HG02623 (cell line): ENCODE data around the gene SLC35F1.
"Not testable (repeated sequence)": the region's sequence is repeated elsewhere in the genome, so short reads cannot be mapped to it uniquely, and the experiment has no call there.

Source experiments
- ATAC-seq: cut with Tn5 transposase; IDR thresholded peaks from one replicate; pipeline ENCODE4 v1.9.1; 2021; ENCODE audit warnings: moderate library complexity; ENCODE audit not compliant: unreplicated experiment

Gene SLC35F1

GRCh38 chr6:117924690-117925089 lies 17.6 kb downstream of the SLC35F1 start:
- ATAC-seq: no peak

GRCh38 chr6:117927866-117928265 lies 20.8 kb downstream of the SLC35F1 start:
- ATAC-seq: no peak

DNA sequence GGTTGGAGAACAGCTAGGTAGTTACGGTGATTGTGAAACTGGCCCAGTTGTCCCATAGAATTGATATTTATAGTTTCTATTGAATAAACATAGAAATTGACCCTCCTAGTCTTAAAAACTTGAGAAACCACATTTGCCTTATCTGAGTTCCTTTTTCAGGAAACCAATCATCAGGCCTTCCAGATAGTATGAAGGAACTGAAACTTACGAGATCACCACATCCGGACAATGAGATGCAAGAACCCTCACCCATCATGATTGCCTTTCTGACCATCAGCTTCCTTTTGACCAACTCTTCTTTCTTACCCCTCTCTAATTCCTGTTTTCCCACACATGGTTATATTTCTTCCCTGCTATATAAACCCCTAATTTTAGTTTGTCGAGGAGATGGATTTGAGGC lies 21.8 kb downstream of the SLC35F1 start:
- no peak for ATAC-seq

DNA sequence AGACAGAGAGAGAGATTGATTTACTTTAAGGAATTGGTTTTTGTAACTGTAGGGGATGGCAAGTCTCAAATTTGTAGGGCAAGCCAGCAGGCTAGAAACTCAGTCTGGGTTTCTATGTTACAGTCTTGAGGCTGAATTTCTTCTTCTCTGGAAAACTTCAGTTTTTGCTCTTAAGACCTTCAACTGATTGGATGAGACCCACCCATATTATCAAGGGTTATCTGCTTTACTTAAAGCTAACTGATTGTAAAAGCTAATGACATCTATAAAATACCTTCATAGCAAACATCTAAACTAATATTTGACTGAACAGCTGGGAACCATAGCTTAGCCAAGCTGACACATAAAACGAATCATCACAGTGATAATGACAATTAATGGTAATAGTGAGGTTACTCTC lies 22.4 kb downstream of the SLC35F1 start:
- no peak for ATAC-seq

- no peak for ATAC-seq
Observed at GRCh38 chr6:117930645-117931044, 23.6 kb downstream of the SLC35F1 start.

- ATAC-seq: no peak
Observed at GRCh38 chr6:117932001-117932400, 24.9 kb downstream of the SLC35F1 start.

DNA sequence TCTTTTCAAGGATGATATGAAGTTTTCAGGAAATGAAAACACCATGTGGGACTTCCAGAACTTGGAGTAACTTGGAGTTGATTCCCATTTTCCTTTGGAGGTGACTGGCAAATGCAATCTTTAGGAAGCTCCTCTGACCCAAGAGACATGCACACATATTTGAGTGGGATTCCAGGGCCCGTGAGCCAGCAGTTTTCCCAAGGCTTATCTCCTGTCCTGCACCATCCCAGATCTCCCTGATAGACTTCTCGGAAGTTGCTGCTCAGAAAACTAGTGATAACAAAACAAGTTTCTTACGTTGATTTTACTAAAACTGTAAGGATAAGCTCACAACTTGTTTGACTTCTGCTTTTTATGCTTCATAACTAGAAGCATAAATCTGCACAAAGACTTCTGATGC lies 25.6 kb downstream of the SLC35F1 start:
- ATAC-seq: no peak

- ATAC-seq: no peak
Observed at GRCh38 chr6:117933471-117933870, 26.4 kb downstream of the SLC35F1 start.

DNA sequence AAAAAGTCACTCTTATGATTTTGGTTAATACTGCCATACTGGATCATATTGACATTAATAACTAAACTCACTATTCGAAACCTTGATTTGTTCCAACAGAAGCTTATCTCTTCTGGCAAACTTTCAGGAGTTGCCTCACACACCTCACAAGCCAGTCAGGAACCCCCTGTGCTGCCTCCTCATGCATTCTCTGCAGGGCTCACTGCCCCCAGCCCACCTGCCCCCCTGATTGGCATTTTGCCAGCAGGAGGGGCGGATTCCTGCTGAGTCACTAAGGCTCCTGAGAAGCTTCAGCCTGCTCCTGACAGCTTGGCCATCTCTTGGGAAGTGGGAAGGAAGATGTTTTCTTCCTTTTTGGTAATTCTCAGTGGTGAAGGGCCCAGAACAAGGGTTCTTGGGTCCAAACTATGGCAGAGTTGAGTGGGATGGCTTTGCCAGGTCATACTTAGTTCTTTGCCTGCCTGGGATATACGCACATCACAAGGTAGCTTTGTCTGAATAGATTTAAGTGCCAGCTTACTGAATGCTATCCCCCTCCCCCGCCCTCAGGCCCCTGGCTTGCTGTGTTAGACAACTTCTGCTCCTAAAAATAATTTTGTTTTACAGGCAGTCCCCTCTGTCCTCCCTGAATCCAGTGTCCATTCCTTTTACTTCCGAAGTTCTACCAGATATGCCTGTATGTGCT lies 31.4 kb downstream of the SLC35F1 start:
- ATAC-seq: no peak

DNA sequence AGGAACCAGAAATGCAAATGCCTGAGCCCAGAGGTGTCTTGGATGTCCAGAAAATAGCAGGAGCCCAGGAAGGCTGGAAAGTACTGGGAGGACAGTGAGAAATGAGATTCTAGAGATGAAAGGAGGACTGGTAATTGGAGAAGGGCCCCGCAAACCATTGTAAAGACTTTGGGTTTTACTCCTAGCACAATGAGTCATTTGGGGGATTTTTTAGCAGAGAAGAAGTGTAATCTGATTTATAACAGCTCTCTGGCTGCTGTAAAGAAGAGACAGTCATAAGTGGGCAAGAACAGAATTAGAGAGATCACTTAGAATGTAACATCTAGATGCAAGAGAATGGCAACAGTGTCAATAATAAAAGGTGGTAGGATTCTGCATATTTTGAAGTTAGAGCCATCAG lies 40.2 kb downstream of the SLC35F1 start:
- ATAC-seq: no peak

- no peak for ATAC-seq
Observed at GRCh38 chr6:117951783-117952182, 44.7 kb downstream of the SLC35F1 start.

GRCh38 chr6:117955684-117956256 lies 48.7 kb downstream of the SLC35F1 start:
- peak; percentile 51 for ATAC-seq

GRCh38 chr6:117956386-117956785 lies 49.3 kb downstream of the SLC35F1 start:
- ATAC-seq: no peak

DNA sequence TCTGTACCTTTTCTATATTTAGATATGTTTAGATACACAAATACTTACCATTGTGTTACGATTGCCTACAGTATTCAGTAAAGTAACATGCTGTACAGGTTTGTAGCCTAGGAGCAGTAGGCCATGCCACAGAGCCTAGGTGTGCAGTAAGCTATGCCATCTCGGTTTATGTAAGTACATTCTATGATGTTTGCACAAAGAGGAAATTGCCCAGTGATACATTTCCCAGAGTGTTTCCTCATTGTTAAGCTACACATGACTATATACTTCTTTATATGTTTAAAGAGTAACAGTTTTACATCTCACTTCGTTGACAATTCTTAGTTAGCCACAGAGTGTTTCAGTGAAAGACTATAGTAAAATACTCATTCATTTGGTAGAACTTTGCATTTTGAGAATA lies 51.5 kb downstream of the SLC35F1 start:
- ATAC-seq: no peak

DNA sequence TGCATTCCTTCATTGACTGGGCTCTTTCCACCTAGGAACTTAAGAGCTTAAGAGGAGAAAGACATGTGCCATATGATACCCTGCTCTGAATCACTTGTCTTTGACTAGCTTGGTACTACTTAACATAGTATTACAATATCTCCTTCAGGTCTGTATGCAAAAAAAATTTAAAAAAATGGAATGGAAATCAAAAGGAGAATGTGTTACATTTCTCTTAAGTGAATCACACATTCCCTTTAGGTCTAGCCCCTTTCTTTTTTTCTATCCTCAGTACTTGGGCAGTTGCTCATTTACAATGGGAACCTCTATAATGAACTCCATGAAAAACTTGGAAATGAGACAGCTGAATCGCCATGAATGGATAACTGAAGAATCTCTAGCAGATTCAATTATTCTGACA lies 53.8 kb downstream of the SLC35F1 start:
- no peak for ATAC-seq

DNA sequence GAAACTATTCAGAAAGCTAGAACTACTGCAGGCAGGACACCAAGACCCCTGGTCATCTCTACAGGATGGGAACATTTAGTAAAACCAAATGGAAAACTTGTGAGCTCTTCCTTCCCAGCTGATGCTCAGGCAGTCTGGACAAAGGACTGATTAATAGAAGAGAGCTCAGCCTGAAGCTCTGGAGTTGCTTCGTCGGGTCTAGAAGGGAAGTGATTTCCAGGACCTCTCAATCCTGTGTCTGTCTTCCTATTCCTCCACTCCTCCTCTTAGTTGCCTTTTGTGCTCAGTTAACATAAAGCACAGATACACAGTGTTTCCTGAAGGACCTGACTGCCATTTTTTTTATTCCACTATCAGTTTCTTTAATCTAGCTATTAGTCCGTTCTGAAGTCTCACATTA lies 54.2 kb downstream of the SLC35F1 start:
- no peak for ATAC-seq

DNA sequence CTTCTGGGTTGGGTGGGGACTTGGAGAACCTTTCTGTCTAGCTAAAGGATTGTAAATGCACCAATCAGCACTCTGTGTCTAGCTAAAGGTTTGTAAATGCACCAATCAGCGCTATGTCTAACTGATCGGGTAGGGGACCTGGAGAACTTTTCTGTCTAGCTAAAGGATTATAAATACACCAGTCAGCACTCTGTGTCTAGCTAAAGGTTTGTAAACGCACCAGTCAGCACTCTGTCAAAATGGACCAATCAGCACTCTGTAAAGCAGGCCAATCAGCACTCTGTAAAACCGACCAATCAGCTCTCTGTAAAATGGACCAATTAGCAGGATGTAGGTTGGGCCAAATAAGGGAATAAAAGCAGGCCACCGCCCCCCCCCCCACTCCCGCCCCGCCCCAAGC lies 58.7 kb downstream of the SLC35F1 start:
- not testable (repeated sequence) for ATAC-seq

DNA sequence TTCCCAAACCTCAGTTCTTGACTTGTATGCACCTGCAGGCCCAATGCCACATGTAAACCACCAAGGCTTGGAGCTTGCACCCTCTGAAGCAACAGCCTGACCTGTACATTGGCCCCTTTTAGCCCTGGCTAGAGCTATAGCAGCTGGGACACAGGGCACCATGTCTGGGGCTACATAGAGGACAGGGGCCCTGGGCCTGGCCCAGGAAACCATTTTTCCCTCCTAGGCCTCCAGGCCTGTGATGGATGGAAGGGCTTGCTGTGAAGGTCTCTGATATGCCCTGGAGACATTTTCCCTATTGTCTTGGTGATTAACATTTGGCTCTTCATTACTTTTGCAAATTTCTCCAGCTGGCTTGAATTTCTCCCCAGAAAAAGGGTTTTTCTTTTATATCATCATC lies 64.6 kb downstream of the SLC35F1 start:
- no peak for ATAC-seq

DNA sequence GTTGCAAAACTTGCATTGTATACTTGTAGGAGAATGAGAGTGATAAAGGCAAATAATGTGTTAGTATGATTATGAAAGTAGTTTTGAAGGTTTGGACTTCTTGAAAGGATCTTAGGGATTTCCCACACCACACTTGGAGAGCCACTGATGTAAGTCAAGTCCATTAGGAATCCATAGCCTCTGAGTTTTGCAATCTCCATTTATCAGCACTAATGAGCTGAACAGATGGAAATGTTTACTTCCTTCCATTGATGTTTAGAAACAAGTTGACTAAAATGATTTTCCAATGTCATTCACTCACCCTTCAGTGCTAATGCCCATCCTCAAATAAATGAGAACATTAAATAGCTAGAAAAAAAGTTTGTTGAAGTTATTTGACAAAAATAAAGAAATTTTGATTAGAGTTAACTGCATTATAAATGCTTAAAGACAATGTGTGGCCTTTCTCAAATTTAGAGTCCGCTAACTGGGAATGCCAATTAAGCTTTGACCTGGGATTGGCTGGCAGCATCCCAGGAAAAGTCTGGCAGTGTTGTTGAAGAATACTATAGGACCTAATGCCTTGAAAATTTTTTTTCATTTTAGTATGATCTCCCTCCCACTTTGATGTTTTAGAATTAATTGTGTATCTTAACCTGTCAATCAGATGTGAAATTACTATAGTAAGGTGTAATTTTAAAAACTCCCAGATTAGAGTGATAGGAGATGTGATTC lies 68.0 kb downstream of the SLC35F1 start:
- no peak for ATAC-seq

GRCh38 chr6:117976030-117976651 lies 69.1 kb downstream of the SLC35F1 start:
- ATAC-seq: no peak

GRCh38 chr6:117985916-117986315 lies 78.9 kb downstream of the SLC35F1 start:
- no peak for ATAC-seq

DNA sequence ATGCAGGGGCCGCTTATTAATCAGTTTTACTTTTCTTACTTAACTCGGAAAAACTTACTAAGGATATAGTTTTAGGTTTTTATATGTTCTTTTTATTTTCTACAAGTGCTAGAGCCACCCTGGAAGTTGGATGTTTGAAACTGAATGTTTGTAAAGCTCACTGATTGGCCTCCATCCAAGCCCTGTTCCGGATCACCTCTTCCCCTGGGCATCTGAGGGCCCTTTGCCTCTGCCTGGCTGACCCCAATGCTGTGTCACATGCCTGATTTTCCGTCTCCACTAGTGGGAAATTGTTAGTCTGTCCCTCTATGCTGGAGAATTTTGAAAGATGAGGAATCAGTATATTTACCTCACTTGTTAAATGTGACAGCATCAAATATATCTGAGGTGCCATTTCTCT lies 79.3 kb downstream of the SLC35F1 start:
- no peak for ATAC-seq
